Measurements from ENCODE around the gene SLC66A2. TPM values are rescaled to one million over a fixed set of nuclear protein-coding genes. Genes with fewer than 3 reads are reported as not detected.
A peak's percentile ranks its signal among the peaks of the same experiment; 100 is the strongest.

Gene SLC66A2
- total RNA-seq, 4 donors from 2014 or later, result 27.0 to 46.4 (median 41.5) TPM

- no peak for DNase-seq (ENCODE audit: extremely low spot score)
- no peak overlapping the region for H3K4me3 ChIP-seq
- H3K36me3 ChIP-seq, result peaks cover 22 to 56% (median 43%) of the 10 kb centered on the region in 4 donors
- WGBS, result 86% methylated on average over 7 of the region's 7 CpGs
- intact Hi-C loops (cut with DNase I), result no loop called here
- TF ChIP-seq POLR2A (IDR thresholded peaks at IDR 0.05; ENCODE audit: low read depth) (no peak), POLR2AphosphoS5 (IDR thresholded peaks at IDR 0.05) (no peak), CTCF (IDR thresholded peaks at IDR 0.05) (no peak), EP300 (IDR thresholded peaks at IDR 0.05) (no peak)
- peaks cover 25 to 45% (median 39%) of the 10 kb centered on the region in 4 donors for H3K4me1 ChIP-seq
- H3K9me3 ChIP-seq, result no peaks in the 10 kb centered on the region
- H3K27ac ChIP-seq (replicated peaks in 1 of 4), result no peak overlapping the region
- H3K27me3 ChIP-seq, result no peaks in the 10 kb centered on the region
Measured at GRCh38 chr18:79942211-79942610, 9.2 kb downstream of the SLC66A2 start.

GRCh38 chr18:79941473-79942119, 9.9 kb downstream of the SLC66A2 start:
- Histone ChIP-seq H3K4me1 (peaks cover 25 to 39% (median 33%) of the 10 kb centered on the region in 4 donors), H3K27me3 (no peaks in the 10 kb centered on the region), H3K9me3 (no peaks in the 10 kb centered on the region), H3K4me3 (no peak overlapping the region), H3K27ac (replicated peaks in 1 of 4) (no peak overlapping the region), H3K36me3 (peaks cover 22 to 60% (median 45%) of the 10 kb centered on the region in 4 donors)
- WGBS, result 97% methylated on average over 4 of the region's 16 CpGs
- TF ChIP-seq POLR2A (IDR thresholded peaks at IDR 0.05; ENCODE audit: low read depth) (no peak), EP300 (IDR thresholded peaks at IDR 0.05) (no peak)
- DNase-seq (ENCODE audit: extremely low spot score), result no peak
- intact Hi-C loops (cut with DNase I), result no loop called here

- no peaks in the 10 kb centered on the region for H3K9me3 ChIP-seq
- H3K36me3 ChIP-seq, result peaks cover 22 to 66% (median 45%) of the 10 kb centered on the region in 4 donors
- TF ChIP-seq POLR2AphosphoS5 (IDR thresholded peaks at IDR 0.05) (no peak), CTCF (IDR thresholded peaks at IDR 0.05) (no peak), POLR2A (IDR thresholded peaks at IDR 0.05; ENCODE audit: low read depth) (no peak)
- H3K4me3 ChIP-seq, result no peak overlapping the region
- no peaks in the 10 kb centered on the region for H3K27me3 ChIP-seq
- intact Hi-C loops (cut with DNase I), result no loop called here
- DNase-seq (ENCODE audit: extremely low spot score), result no peak
- 85% methylated on average over 12 of the region's 17 CpGs for WGBS
- peaks cover 25 to 39% (median 31%) of the 10 kb centered on the region in 4 donors for H3K4me1 ChIP-seq
- H3K27ac ChIP-seq (replicated peaks in 1 of 4), result no peak overlapping the region
Measured at GRCh38 chr18:79940814-79941472, 10.5 kb downstream of the SLC66A2 start.

GRCh38 chr18:79940126-79940813, 11.2 kb downstream of the SLC66A2 start:
- Histone ChIP-seq H3K36me3 (peaks cover 22 to 69% (median 49%) of the 10 kb centered on the region in 4 donors), H3K4me3 (no peak overlapping the region), H3K27me3 (no peaks in the 10 kb centered on the region), H3K9me3 (no peaks in the 10 kb centered on the region), H3K4me1 (peaks cover 18 to 33% (median 25%) of the 10 kb centered on the region in 4 donors), H3K27ac (replicated peaks in 1 of 4) (no peak overlapping the region)
- DNase-seq (ENCODE audit: extremely low spot score), result no peak
- TF ChIP-seq EP300 (IDR thresholded peaks at IDR 0.05) (no peak), CTCF (IDR thresholded peaks at IDR 0.05) (no peak), POLR2A (IDR thresholded peaks at IDR 0.05; ENCODE audit: low read depth) (no peak), POLR2AphosphoS5 (IDR thresholded peaks at IDR 0.05) (no peak)
- 89% methylated on average over 18 of the region's 18 CpGs for WGBS
- intact Hi-C loops (cut with DNase I), result no loop called here

GRCh38 chr18:79939096-79939495, 12.4 kb downstream of the SLC66A2 start:
- peak overlapping the region in 1 of 4 donors; percentile 23 for H3K27ac ChIP-seq (replicated peaks in 1 of 4)
- intact Hi-C loops (cut with DNase I), result no loop called here

More at GRCh38 chr18:79939096-79939495, 12.4 kb downstream of the SLC66A2 start:
- H3K9me3 ChIP-seq, result no peaks in the 10 kb centered on the region
- WGBS, result 64% methylated on average over 5 of the region's 5 CpGs
- H3K4me3 ChIP-seq, result no peak overlapping the region
- no peak for DNase-seq (ENCODE audit: extremely low spot score)
- H3K36me3 ChIP-seq, result peaks cover 22 to 78% (median 58%) of the 10 kb centered on the region in 4 donors
- no peak for TF ChIP-seq POLR2AphosphoS5 (IDR thresholded peaks at IDR 0.05)
- no peak for TF ChIP-seq POLR2A (IDR thresholded peaks at IDR 0.05; ENCODE audit: low read depth)
- no peak for TF ChIP-seq CTCF (IDR thresholded peaks at IDR 0.05)
- no peak for TF ChIP-seq EP300 (IDR thresholded peaks at IDR 0.05)
- H3K4me1 ChIP-seq, result peaks cover 9 to 24% (median 17%) of the 10 kb centered on the region in 4 donors
- no peaks in the 10 kb centered on the region for H3K27me3 ChIP-seq

Data from esophagus muscularis mucosa (tissue), 4 donors.